H1 (cell line): ENCODE data around the gene GP5. TPM values are rescaled to one million over a fixed set of nuclear protein-coding genes. Genes with fewer than 3 reads are reported as not detected.

Source experiments
- EZH2 ChIP-seq: fragments of 200-600 bp; sonication (generic); IDR thresholded peaks from 2 replicates; pipeline ENCODE4 v1.7.1; 2012; ENCODE audit warnings: low read depth, mild to moderate bottlenecking, moderate library complexity, low read length, inconsistent platforms; ENCODE audit not compliant: severe bottlenecking
- FOSL1 ChIP-seq: IDR thresholded peaks from 2 replicates; pipeline ENCODE4 v1.6.1; 2011; ENCODE audit warnings: mild to moderate bottlenecking, low read depth, low read length, moderate library complexity; ENCODE audit not compliant: insufficient read depth
- POLR2AphosphoS5 ChIP-seq: IDR thresholded peaks from 2 replicates; pipeline ENCODE4 v1.6.1; 2011; ENCODE audit warnings: low read depth, low read length
- RBBP5 ChIP-seq: IDR thresholded peaks from 2 replicates; pipeline ENCODE4 v1.7.1; 2012; ENCODE audit warnings: low read depth, mild to moderate bottlenecking, inconsistent platforms, low read length, moderate library complexity, borderline replicate concordance
- TCF12 ChIP-seq: IDR thresholded peaks from 2 replicates; pipeline ENCODE4 v1.6.1; 2011; ENCODE audit warnings: low read depth, mild to moderate bottlenecking, low read length
- polyA plus RNA-seq, 7 experiments: library from polyadenylated mRNA; depleted of rRNA in 3 of 7; stranded (reverse) in 5 of 7; unstranded in 2 of 7; fragments of >200 nt in 5 of 7; fragments of 200-250 nt in 2 of 7; gene quantifications; 1 replicate in 5 of 7; 2 replicates in 1 of 7; 4 replicates in 1 of 7; pipeline versions ENCODE4 v1.2.1 to v1.2.3, GENCODE V29; 2011 to 2013; ENCODE audit warnings: missing spikeins in 2 of 7, mixed read lengths in 2 of 7
- total RNA-seq: library from RNA; stranded (reverse); fragmentation: NEBNext Ultra II Directional; extraction: Animal tissue kit (Norgen Biotek cat#: 25700); gene quantifications from 2 replicates; pipeline ENCODE4 v1.2.1, GENCODE V29; 2021

Gene GP5
- total and polyA plus RNA-seq, 2 of the 8 experiments (the other 6 are each of a cell fraction or from before 2014, with no cell fraction given), result 0.13 to 0.14 TPM

- TF ChIP-seq EZH2 (no peak), FOSL1 (no peak), TCF12 (no peak), POLR2AphosphoS5 (no peak), RBBP5 (no peak)
These were observed 12.4 kb downstream of the GP5 start (continued) for GRCh38 chr3:194386648-194387047.
